SU-DHL-6 (cell line): Measurements from ENCODE around the gene LRATD1.

Source experiments
- H2AFZ ChIP-seq: fragments of 200-600 bp; sonication (generic); 2 replicates; pipeline ENCODE4 v1.6.1; 2014; ENCODE audit warnings: low read depth, mild to moderate bottlenecking, moderate library complexity, mixed read lengths, antibody characterized with exemption, low read length; ENCODE audit not compliant: severe bottlenecking
- H3F3A ChIP-seq: fragments of 200-600 bp; shearing (Covaris generic); 2 replicates; pipeline ENCODE4 v1.6.0; 2016; ENCODE audit warnings: antibody characterized with exemption, mild to moderate bottlenecking; ENCODE audit not compliant: insufficient read depth
- H3K27ac ChIP-seq: fragments of 200-600 bp; sonication (generic); 2 replicates; pipeline ENCODE4 v1.5.1; 2016; ENCODE audit warnings: low read depth, mild to moderate bottlenecking, low read length, moderate library complexity, mixed read lengths
- H3K27me3 ChIP-seq: fragments of 200-600 bp; sonication (generic), shearing (Covaris generic); 2 replicates; pipeline ENCODE4 v1.6.0; 2014; ENCODE audit warnings: mild to moderate bottlenecking, low read length
- H3K36me3 ChIP-seq: fragments of 200-600 bp; sonication (generic); 2 replicates; pipeline ENCODE4 v1.6.1; 2014; ENCODE audit warnings: mild to moderate bottlenecking, low read length, mixed read lengths
- H3K4me2 ChIP-seq: fragments of 300-600, 200-600 bp; shearing (Covaris generic), sonication (generic); 2 replicates; pipeline ENCODE4 v1.6.0; 2014; ENCODE audit warnings: low read length, low read depth, mild to moderate bottlenecking; ENCODE audit not compliant: poor library complexity, severe bottlenecking
- H3K4me3 ChIP-seq: fragments of 200-600 bp; sonication (generic); 2 replicates; pipeline ENCODE4 v1.5.1; 2014; ENCODE audit warnings: antibody characterized with exemption, low read length, mild to moderate bottlenecking, mixed read lengths; ENCODE audit not compliant: insufficient read depth, poor library complexity, severe bottlenecking
- H3K79me2 ChIP-seq: fragments of 200-600 bp; sonication (generic); 2 replicates; pipeline ENCODE4 v1.6.1; 2014; ENCODE audit warnings: mild to moderate bottlenecking, low read length, moderate library complexity; ENCODE audit not compliant: insufficient read depth
- H3K9ac ChIP-seq: fragments of 200-600 bp; sonication (generic); 2 replicates; pipeline ENCODE4 v1.7.0; 2014; ENCODE audit warnings: mild to moderate bottlenecking, low read length
- H3K9me2 ChIP-seq: fragments of 200-600 bp; sonication (generic); replicated peaks from 2 replicates; pipeline ENCODE4 v1.6.1; 2014; ENCODE audit warnings: low read length; ENCODE audit not compliant: insufficient read depth
- H3K9me3 ChIP-seq: fragments of 200-600 bp; sonication (generic); 2 replicates; pipeline ENCODE4 v1.6.1; 2014; ENCODE audit warnings: low read length, mixed read lengths; ENCODE audit not compliant: insufficient read depth
- H4K20me1 ChIP-seq: fragments of 200-600 bp; sonication (generic); 2 replicates; pipeline ENCODE4 v1.6.1; 2014; ENCODE audit warnings: low read depth, mild to moderate bottlenecking, antibody characterized with exemption, low read length, moderate library complexity, mixed read lengths
- EZH2phosphoT487 ChIP-seq: fragments of 200-600 bp; sonication (generic), shearing (Covaris generic); conservative IDR thresholded peaks from 2 replicates; pipeline ENCODE4 v1.6.1; 2018; ENCODE audit warnings: mild to moderate bottlenecking, antibody characterized with exemption, low read length, moderate library complexity, mixed read lengths
- TF ChIP-seq, protein P1 (sequence below): fragments of 200-600 bp; sonication (generic); IDR thresholded peaks from one replicate; pipeline ENCODE4 v1.5.1; 2017; ENCODE audit warnings: antibody characterized with exemption, mild to moderate bottlenecking, low read length, moderate library complexity; ENCODE audit not compliant: insufficient read depth, poor library complexity, severe bottlenecking

The LRATD1 gene

DNA sequence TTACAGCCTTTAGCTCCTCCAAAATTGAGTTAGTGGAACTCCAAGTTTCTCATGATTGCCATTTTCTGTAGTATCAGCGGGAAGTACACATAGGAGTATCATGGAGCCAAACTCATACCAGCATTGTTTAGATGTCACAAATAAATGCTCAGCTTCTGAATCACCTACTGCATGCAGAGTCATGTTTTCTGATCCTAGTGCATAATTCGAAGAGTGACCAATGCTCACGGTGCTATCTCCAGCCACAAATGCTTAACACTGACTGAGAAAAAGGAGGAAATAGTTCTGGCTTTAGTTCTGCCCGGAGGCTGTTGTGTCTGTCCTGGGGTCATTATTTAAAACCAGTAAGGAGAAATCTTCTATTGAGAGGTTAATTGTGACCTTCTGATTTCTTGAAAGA, 45.4 kb upstream of the LRATD1 start:
- H2AFZ ChIP-seq: no peak overlapping the region
- TF ChIP-seq EZH2phosphoT487: no peak
- TF ChIP-seq, protein P1, sequence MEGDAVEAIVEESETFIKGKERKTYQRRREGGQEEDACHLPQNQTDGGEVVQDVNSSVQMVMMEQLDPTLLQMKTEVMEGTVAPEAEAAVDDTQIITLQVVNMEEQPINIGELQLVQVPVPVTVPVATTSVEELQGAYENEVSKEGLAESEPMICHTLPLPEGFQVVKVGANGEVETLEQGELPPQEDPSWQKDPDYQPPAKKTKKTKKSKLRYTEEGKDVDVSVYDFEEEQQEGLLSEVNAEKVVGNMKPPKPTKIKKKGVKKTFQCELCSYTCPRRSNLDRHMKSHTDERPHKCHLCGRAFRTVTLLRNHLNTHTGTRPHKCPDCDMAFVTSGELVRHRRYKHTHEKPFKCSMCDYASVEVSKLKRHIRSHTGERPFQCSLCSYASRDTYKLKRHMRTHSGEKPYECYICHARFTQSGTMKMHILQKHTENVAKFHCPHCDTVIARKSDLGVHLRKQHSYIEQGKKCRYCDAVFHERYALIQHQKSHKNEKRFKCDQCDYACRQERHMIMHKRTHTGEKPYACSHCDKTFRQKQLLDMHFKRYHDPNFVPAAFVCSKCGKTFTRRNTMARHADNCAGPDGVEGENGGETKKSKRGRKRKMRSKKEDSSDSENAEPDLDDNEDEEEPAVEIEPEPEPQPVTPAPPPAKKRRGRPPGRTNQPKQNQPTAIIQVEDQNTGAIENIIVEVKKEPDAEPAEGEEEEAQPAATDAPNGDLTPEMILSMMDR: no peak
- no peak overlapping the region for H3K9ac ChIP-seq
- H3K4me2 ChIP-seq: no peak overlapping the region
- H3K9me2 ChIP-seq: no peaks in the 10 kb centered on the region
- H3K27ac ChIP-seq: no peak overlapping the region
- H3K36me3 ChIP-seq: no peaks in the 10 kb centered on the region
- no peaks in the 10 kb centered on the region for H3K79me2 ChIP-seq
- H3K4me3 ChIP-seq: no peak overlapping the region
- no peaks in the 10 kb centered on the region for H3K9me3 ChIP-seq
- H3K27me3 ChIP-seq: no peaks in the 10 kb centered on the region
- no peaks in the 10 kb centered on the region for H3F3A ChIP-seq
- no peaks in the 10 kb centered on the region for H4K20me1 ChIP-seq

DNA sequence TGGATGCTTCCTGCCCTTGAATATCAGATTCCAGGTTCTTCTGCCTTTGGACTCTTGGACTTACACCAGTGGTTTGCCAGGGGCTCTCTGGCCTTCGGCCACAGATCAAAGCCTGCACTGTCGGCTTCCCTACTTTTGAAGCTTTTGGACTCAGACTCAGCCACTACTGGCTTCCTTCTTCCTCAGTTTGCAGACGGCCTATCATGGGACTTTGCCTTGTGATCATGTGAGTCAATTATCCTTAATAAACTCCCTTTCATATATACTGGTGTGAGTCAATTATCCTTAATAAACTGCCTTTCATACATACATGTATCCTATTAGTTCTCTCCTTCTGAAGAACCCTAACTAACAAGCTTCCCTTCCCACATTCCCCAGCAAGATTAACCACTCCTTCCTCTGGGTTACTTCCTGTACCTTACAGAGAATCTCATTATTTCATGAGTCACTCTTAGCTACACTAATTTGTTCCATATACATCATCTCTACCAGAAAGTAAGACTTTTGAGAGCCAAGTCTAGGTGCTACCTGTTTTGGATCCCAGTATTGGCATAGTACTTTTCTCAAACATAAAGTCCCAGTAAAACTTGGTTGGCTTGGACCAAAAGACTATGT, 31.3 kb upstream of the LRATD1 start:
- H3K79me2 ChIP-seq: no peaks in the 10 kb centered on the region
- H3K9me3 ChIP-seq: no peaks in the 10 kb centered on the region
- H3K27ac ChIP-seq: no peak overlapping the region
- H3K9ac ChIP-seq: no peak overlapping the region
- no peak overlapping the region for H3K4me2 ChIP-seq
- H3K9me2 ChIP-seq: no peaks in the 10 kb centered on the region
- TF ChIP-seq EZH2phosphoT487: no peak
- TF ChIP-seq, protein P1: no peak
- no peaks in the 10 kb centered on the region for H3F3A ChIP-seq
- no peaks in the 10 kb centered on the region for H3K27me3 ChIP-seq
- H3K36me3 ChIP-seq: no peaks in the 10 kb centered on the region
- H2AFZ ChIP-seq: no peak overlapping the region
- no peaks in the 10 kb centered on the region for H4K20me1 ChIP-seq
- no peak overlapping the region for H3K4me3 ChIP-seq

DNA sequence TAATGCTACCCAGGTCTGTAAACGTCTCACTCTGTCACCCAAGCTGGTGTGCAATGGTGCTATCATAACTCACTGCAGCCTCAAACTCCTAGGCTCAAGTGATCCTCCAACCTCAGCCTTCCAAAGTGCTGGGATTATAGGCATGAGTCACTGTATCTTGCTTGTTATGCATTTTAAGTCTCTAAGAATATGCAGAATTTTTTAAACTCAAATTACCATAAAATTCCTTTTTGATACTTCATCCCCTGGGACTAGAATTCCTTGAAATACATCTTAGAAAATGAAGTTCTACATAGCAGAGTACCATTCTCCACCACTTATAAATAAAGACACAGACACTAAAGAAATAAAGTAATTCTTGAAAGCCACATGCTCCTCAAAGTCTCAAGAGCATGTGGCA, 30.2 kb upstream of the LRATD1 start:
- Histone ChIP-seq H3K79me2 (no peaks in the 10 kb centered on the region), H3K9me2 (no peaks in the 10 kb centered on the region), H3K36me3 (no peaks in the 10 kb centered on the region), H3K4me3 (no peak overlapping the region), H4K20me1 (no peaks in the 10 kb centered on the region), H3K9me3 (no peaks in the 10 kb centered on the region), H3K27ac (no peak overlapping the region), H3F3A (no peaks in the 10 kb centered on the region), H3K4me2 (no peak overlapping the region), H3K9ac (no peak overlapping the region), H3K27me3 (no peaks in the 10 kb centered on the region), H2AFZ (no peak overlapping the region)
- TF ChIP-seq, protein P1: no peak
- TF ChIP-seq EZH2phosphoT487: no peak
